ENCODE results near the gene HM13.

DNA sequence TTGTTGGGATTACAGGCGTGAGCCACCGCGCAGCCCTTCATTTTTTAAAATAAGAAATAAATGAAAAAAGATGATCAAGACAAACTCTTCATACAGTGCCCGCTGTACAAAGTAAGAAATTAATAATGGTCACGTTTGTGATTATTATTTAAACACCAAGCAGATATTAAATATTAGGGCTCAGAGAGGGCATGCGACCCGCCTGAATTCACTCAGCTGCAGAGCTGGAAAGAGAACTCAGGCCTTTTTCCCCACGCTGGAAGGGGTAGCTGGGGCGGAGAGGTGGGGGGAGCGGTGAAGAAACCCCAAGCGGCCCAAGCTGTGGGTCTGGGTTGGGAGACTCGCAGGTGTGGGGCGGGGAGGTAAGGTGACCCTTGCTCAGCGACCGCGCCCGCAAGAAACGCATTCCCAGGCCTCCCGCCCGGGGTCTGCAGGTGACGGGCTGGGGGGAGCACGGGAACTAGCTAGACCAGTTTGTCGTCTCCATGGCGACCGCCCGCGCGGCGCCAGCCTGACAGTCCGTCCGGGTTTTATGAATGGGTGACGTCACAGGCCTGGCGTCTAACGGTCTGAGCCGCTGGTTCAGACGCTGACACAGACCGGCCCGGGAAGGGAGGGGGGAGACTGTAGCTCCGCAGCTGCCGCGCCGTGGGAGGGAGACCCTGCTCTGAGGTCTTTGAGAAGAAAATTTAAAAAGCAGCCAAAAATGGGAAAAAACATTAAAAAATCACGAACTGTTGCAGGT lies 89.8 kb downstream of the HM13 start:
- TF ChIP-seq, protein P1, sequence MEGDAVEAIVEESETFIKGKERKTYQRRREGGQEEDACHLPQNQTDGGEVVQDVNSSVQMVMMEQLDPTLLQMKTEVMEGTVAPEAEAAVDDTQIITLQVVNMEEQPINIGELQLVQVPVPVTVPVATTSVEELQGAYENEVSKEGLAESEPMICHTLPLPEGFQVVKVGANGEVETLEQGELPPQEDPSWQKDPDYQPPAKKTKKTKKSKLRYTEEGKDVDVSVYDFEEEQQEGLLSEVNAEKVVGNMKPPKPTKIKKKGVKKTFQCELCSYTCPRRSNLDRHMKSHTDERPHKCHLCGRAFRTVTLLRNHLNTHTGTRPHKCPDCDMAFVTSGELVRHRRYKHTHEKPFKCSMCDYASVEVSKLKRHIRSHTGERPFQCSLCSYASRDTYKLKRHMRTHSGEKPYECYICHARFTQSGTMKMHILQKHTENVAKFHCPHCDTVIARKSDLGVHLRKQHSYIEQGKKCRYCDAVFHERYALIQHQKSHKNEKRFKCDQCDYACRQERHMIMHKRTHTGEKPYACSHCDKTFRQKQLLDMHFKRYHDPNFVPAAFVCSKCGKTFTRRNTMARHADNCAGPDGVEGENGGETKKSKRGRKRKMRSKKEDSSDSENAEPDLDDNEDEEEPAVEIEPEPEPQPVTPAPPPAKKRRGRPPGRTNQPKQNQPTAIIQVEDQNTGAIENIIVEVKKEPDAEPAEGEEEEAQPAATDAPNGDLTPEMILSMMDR (conservative IDR thresholded peaks at IDR 0.05): no peak
- TF ChIP-seq ZFX (IDR thresholded peaks at IDR 0.05): no peak
